Pancreas (tissue), 10 donors: ENCODE data around the gene BRINP3. TPM values are rescaled to one million over a fixed set of nuclear protein-coding genes. Genes with fewer than 3 reads are reported as not detected.

Experiments
- ATAC-seq, 4 donors: fragments of 200-7000 bp; cut with Tn5 transposase; one replicate each; pipeline versions ENCODE4 v1.8.0 to v1.9.1; 2020; ENCODE audit warnings: mild to moderate bottlenecking in 4 of 4, moderate library complexity in 4 of 4
- DNase-seq, 6 donors: peaks; one replicate each; pipeline ENCODE4 v3.0.0-alpha.2; 2020
- FAIRE-seq: peaks from 2 replicates; lab custom pipeline; 2012; peaks lifted over from hg19 to GRCh38; lab: Jason Lieb, UNC
- H3K27ac ChIP-seq, 4 donors: fragments of 200-600 bp; sonication (generic); 1 replicate in 3 of 4; 2 replicates in 1 of 4; pipeline versions ENCODE4 v1.5.0 to v1.8.0; 2020
- H3K27me3 ChIP-seq, 4 donors: fragments of 200-600 bp; one replicate each; pipeline ENCODE4 v1.8.0; 2021
- H3K36me3 ChIP-seq, 3 donors: fragments of 200-600 bp; sonication (generic) in 1 of 3; one replicate each; pipeline versions ENCODE4 v1.5.0 to v1.8.0; 2020 to 2021
- H3K4me1 ChIP-seq, 3 donors: fragments of 200-600 bp; one replicate each; pipeline ENCODE4 v1.8.0; 2021
- H3K4me3 ChIP-seq, 4 donors: fragments of 200-600 bp; sonication (generic) in 2 of 4; one replicate each; pipeline versions ENCODE4 v1.5.0 to v1.8.0; 2020 to 2021
- H3K9me3 ChIP-seq, 4 donors: fragments of 200-600 bp; one replicate each; pipeline ENCODE4 v1.8.0; 2021
- CTCF ChIP-seq, 4 donors: fragments of 200-600 bp; sonication (generic) in 3 of 4; IDR thresholded peaks; one replicate each; pipeline versions ENCODE4 v1.5.0 to v1.8.0; 2021; ENCODE audit warnings: antibody characterized with exemption in 4 of 4
- WGBS, 2 donors: extraction: QIAGEN DNeasy Blood & Tissue Kit; methylation state at CpG; one replicate each; pipeline ENCODE4 v1.1.7; 2013; 5-methylcytosine and 5-hydroxymethylcytosine counted together
- intact Hi-C, 3 donors: fragments of 100-400 bp; cut with DNase I; formaldehyde crosslinking; loops; one replicate each; pipeline versions ENCODE4 v1.11.1 to v1.14.2; 2022
- polyA plus RNA-seq, 2 donors: library from polyadenylated mRNA; stranded (reverse); fragments of 200-250 nt; gene quantifications; one replicate each; pipeline ENCODE4 v1.2.3, GENCODE V29; 2013
- total RNA-seq, 6 donors: library from RNA; stranded (reverse); fragmentation: NEBNext Ultra II Directional in 4 of 6; extraction: Animal tissue kit (Norgen Biotek cat#: 25700) in 4 of 6; gene quantifications; one replicate each; pipeline versions ENCODE4 v1.2.1 to v1.2.4, GENCODE V29; 2021 to 2023
- donor health status: healthy with polysubstance abuse.
- donor health status: DM: no; HTN: no; CAD: no; lungs with moderate emphysema.
- donor health status: DM: no; HTN: no; CAD: no.
- donor health status: control.
- donor health status: control.
- donor health status: Bipolar disorder and iron deficiency.
- donor health status: DM: yes; HTN: yes; CAD: no.
- donor health status: DM: no; HTN: no; CAD: no.
- donor health status: DM: no; HTN: no; CAD: no.
- donor health status: DM: yes; HTN: yes; CAD: no.

BRINP3 gene
- total and polyA plus RNA-seq, 8 donors, result 0.24 to 0.42 TPM; not detected in 6

GRCh38 chr1:190452272-190452848 lies 25.3 kb downstream of the BRINP3 start:
- no peaks in the 10 kb centered on the region for H3K9me3 ChIP-seq
- no peaks in the 10 kb centered on the region for H3K36me3 ChIP-seq
- H3K27me3 ChIP-seq, result no peaks in the 10 kb centered on the region
- FAIRE-seq, result no peak
- no peak for DNase-seq
- intact Hi-C loops, result no loop called here
- H3K4me3 ChIP-seq, result no peak overlapping the region
- TF ChIP-seq CTCF (IDR thresholded peaks at IDR 0.05), result no peak
- 86 to 87% methylated on average over 17 of the region's 17 CpGs for WGBS, 2 donors
- no peak overlapping the region for H3K27ac ChIP-seq
- no peak for ATAC-seq
- H3K4me1 ChIP-seq, result no peaks in the 10 kb centered on the region

- no peak for TF ChIP-seq CTCF (IDR thresholded peaks at IDR 0.05)
- H3K4me3 ChIP-seq, result no peak overlapping the region
- no peaks in the 10 kb centered on the region for H3K4me1 ChIP-seq
- intact Hi-C loops, result no loop called here
- no peak overlapping the region for H3K27ac ChIP-seq
- ATAC-seq, result no peak
- H3K36me3 ChIP-seq, result no peaks in the 10 kb centered on the region
- no peaks in the 10 kb centered on the region for H3K9me3 ChIP-seq
- H3K27me3 ChIP-seq, result no peaks in the 10 kb centered on the region
- no peak for DNase-seq
- WGBS, 2 donors, result 89 to 92% methylated on average over 12 of the region's 12 CpGs
- FAIRE-seq, result no peak
Observed at GRCh38 chr1:190444464-190444863, 33.2 kb downstream of the BRINP3 start.

GRCh38 chr1:190439447-190439846 lies 38.2 kb downstream of the BRINP3 start:
- H3K36me3 ChIP-seq, result no peaks in the 10 kb centered on the region
- no peaks in the 10 kb centered on the region for H3K4me1 ChIP-seq
- H3K27me3 ChIP-seq, result no peaks in the 10 kb centered on the region
- WGBS, 2 donors, result 66 to 71% methylated on average over 2 of the region's 2 CpGs
- intact Hi-C loops, result no loop called here
- H3K27ac ChIP-seq, result no peak overlapping the region
- no peak for DNase-seq
- no peak for ATAC-seq
- H3K4me3 ChIP-seq, result no peak overlapping the region
- no peak for FAIRE-seq
- no peaks in the 10 kb centered on the region for H3K9me3 ChIP-seq
- no peak for TF ChIP-seq CTCF (IDR thresholded peaks at IDR 0.05)

GRCh38 chr1:190436615-190437014 lies 41.0 kb downstream of the BRINP3 start:
- intact Hi-C loops, result no loop called here
- no peak overlapping the region for H3K27ac ChIP-seq
- no peaks in the 10 kb centered on the region for H3K4me1 ChIP-seq
- H3K27me3 ChIP-seq, result no peaks in the 10 kb centered on the region
- no peaks in the 10 kb centered on the region for H3K9me3 ChIP-seq
- H3K4me3 ChIP-seq, result no peak overlapping the region
- TF ChIP-seq CTCF (IDR thresholded peaks at IDR 0.05), result no peak
- no peaks in the 10 kb centered on the region for H3K36me3 ChIP-seq
- no peak for DNase-seq
- FAIRE-seq, result no peak
- ATAC-seq, result no peak
- WGBS, 2 donors, result 66 to 84% methylated on average over 1 of the region's 1 CpG

- 66 to 81% methylated on average over 2 of the region's 2 CpGs for WGBS, 2 donors
- H3K4me1 ChIP-seq, result no peaks in the 10 kb centered on the region
- no peak for DNase-seq
- no peak for ATAC-seq
- peaks cover 0 to 3% (median 0%) of the 10 kb centered on the region in 4 donors for H3K27me3 ChIP-seq
- TF ChIP-seq CTCF (IDR thresholded peaks at IDR 0.05), result no peak
- intact Hi-C loops, result no loop called here
- no peaks in the 10 kb centered on the region for H3K9me3 ChIP-seq
- H3K4me3 ChIP-seq, result no peak overlapping the region
- FAIRE-seq, result no peak
- no peak overlapping the region for H3K27ac ChIP-seq
- H3K36me3 ChIP-seq, result no peaks in the 10 kb centered on the region
Observed at GRCh38 chr1:190429932-190430331, 47.7 kb downstream of the BRINP3 start.
